Left renal cortex interstitium (tissue), 4 donors: ENCODE measurements around the gene HS3ST5. TPM values are rescaled to one million over a fixed set of nuclear protein-coding genes. Genes with fewer than 3 reads are reported as not detected.

Experiments
- DNase-seq, 4 donors: peaks; one replicate each; pipeline ENCODE4 v3.0.0-alpha.2; 2013; ENCODE audit warnings: low read depth in 4 of 4, low spot score in 2 of 4, missing footprints in 1 of 4
- polyA plus RNA-seq, 4 donors: library from polyadenylated mRNA; unstranded; fragments of 120-200 nt; gene quantifications; one replicate each; pipeline ENCODE4 v1.2.1, GENCODE V29; 2013; ENCODE audit not compliant: insufficient read length in 4 of 4

Gene HS3ST5
- polyA plus RNA-seq, 4 donors, result 0.65 to 0.95 (median 0.76) TPM

DNA sequence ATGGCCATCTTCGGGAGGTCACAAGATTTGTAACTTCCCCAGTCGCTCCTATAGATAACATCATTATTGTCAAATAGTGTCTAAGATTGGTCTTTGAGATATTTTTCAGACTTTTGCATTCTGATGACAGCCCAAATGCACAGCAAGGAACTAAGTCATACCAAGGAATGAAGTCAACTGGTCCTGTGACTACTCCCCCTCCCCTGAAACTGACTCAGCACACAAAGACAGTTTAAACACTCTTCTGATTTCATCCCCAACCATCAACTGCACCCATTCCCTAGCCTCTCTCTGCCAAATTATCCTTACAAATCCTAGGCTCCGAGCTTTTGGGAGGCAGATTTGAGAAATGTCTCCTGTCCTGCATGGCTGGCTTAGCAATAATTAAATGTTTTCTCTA, 139.4 kb downstream of the HS3ST5 start:
- no peak for DNase-seq

GRCh38 chr6:114202389-114202788, 140.4 kb downstream of the HS3ST5 start:
- no peak for DNase-seq

DNA sequence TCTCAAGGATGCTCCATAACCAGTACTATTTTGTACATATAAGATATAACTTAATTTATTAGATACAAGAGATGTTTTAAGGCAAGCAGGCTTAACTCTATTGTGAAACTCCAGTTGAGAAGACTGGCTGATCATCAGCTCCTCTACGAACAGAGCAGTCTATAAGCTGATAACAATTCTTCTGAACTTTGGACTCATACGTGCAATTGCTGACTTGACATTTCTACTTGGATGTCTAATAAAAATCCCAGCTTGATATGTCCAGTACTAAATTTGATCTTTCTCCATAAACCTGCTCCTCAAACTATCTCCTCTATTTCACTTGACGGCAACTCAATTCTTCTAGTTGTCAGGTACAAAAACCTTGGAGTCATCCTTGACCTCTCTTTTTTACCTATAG, 141.9 kb downstream of the HS3ST5 start:
- no peak for DNase-seq

GRCh38 chr6:114195631-114196403, 147.0 kb downstream of the HS3ST5 start:
- no peak for DNase-seq

DNA sequence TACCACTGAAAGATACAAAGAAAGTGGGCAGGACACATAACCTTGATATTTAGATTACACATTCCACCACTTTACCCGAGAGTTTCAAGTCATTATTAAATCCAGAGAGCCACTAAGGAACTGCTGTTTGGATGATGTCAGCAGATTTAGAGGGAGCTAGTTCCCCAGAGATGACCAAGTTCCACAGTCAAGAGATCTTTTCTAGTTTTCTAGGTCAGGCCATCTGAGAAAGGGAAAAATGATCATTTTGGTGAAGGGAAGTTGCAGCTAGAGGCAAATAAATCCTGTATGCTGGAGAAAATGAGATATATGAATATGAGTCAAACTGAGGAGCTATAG, 147.8 kb downstream of the HS3ST5 start:
- no peak for DNase-seq

DNA sequence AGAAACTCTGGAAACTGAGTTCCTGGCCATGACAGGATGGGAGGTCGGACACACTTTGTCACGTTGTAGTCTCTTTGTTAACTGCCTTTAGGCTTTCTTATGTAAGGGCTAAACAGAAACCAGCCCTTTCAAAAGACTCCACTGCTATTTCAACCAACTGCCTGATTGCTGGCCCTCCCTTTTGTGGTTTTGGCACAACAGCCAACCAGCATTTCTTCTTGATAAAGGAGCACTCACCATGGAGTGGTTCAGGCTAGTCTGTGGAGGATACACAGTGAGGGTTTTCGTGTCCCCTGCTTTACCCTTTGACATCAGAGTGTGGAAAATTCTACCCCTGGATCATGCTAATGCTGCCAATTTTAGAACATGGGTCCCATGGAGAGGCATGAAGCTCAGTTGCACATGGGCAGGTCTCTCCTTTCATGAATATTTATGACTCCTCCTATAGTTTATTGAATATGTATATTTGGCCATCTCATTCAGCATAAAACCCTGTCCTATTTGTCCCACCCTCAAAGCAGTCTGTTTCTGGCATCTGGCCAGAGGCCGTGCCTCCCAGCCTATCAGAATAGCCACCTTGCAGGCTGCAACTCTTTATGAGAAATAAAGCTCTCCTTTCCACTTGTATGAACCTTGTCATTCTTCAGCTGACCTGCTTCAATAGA, 148.3 kb downstream of the HS3ST5 start:
- DNase-seq, result no peak

DNA sequence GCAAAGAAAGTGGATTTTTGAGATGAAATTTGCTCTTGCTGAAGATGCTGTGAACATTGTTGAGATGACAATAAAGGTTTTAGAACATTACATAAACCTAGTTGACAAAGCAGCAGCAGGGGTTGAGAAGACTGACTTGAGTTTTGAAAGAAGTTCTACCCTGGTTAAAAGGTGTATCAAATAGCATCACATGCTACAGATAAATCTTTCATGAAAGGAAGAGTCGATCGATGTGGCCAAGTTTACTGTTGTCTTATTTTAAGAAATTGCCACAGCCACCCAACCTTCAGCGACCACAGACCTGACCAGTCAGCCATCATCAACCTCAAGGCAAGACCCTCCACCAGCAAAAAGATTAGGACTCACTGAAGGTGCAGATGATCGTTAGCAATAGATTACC, 155.3 kb downstream of the HS3ST5 start:
- DNase-seq, result no peak

GRCh38 chr6:114181664-114182063, 161.2 kb downstream of the HS3ST5 start:
- no peak for DNase-seq

DNA sequence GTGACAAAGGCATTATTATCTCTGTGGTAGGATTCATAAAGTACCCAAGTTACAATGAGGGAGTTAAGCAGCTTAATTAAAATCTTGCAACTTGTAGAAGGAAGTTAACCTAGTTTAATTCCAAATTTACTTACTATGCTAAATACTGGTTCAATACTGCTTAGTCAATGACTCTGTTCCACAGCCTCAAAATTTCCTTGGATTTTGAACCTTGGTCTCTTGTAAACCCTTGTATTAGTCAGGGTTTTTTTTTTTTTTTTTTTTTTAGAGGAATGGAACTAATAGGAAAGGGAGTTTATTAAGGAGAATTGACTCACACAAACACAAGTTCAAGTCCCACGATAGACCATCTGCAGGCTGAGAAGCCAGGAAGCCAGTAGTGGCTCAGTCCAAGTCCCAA, 163.4 kb downstream of the HS3ST5 start:
- no peak for DNase-seq

DNA sequence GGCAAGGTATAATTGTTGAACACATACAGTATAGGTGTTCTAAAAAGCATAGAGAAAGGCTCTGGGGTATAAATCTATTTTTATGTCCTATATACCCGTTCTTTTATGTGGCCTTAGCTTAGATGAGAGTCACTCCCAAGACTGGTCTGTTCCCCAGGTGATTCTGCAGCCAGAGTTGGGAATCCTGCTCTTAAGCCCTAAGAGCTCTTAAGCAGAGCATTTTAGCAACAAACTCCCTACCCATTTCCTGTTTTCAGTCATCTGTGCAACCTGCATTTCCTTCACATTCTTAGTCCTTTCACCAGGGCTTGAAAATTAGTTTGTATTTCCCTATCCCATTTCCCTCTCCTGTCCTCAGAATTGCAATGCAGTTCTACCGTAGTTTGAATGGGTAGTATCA, 166.1 kb downstream of the HS3ST5 start:
- DNase-seq, result no peak

GRCh38 chr6:114172576-114173260, 170.1 kb downstream of the HS3ST5 start:
- no peak for DNase-seq

- DNase-seq, result no peak
Measured at GRCh38 chr6:114171473-114171872, 171.3 kb downstream of the HS3ST5 start.

- DNase-seq, result no peak
Measured at GRCh38 chr6:114170958-114171387, 171.8 kb downstream of the HS3ST5 start.

DNA sequence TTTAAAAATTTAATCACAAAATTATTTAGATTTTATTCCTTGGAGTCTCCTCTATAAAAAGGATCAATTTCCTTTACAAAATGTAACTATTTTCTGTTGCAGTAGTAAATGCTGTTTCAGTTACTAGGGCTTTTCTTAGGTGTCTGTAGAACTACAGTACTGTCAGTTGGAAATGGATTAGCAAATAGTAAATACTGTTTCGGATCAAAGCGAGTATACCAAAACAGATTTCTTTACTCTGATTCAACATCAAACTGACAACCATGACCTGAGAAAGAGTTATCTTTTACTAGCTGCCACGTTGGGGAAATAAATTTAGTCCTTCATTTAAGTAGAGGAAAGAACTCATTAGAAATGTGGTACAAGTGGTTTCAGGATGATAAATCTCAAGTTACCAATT, 172.5 kb downstream of the HS3ST5 start:
- DNase-seq, result no peak

DNA sequence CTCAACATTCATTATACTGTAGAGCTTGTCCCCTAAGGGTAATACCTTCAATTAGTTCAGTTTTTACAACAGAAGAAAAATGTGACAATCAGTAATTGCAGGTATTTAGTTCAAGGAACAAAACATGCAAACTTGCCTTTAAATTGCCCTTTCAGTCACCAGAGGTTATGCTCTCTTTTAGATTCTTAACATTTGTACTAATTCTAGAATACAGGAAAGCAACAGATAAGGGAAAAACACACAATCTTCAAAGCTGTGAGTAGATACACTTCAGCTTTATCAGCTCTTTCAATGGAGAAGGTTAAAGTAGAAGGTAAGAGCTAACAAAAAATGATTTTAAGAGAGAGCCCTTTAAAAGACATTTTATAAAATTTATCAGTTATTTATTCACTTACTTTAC, 173.1 kb downstream of the HS3ST5 start:
- DNase-seq, result no peak

GRCh38 chr6:114167583-114168576, 174.9 kb downstream of the HS3ST5 start:
- no peak for DNase-seq

- DNase-seq, result no peak
Measured at GRCh38 chr6:114164207-114164606, 178.6 kb downstream of the HS3ST5 start.

DNA sequence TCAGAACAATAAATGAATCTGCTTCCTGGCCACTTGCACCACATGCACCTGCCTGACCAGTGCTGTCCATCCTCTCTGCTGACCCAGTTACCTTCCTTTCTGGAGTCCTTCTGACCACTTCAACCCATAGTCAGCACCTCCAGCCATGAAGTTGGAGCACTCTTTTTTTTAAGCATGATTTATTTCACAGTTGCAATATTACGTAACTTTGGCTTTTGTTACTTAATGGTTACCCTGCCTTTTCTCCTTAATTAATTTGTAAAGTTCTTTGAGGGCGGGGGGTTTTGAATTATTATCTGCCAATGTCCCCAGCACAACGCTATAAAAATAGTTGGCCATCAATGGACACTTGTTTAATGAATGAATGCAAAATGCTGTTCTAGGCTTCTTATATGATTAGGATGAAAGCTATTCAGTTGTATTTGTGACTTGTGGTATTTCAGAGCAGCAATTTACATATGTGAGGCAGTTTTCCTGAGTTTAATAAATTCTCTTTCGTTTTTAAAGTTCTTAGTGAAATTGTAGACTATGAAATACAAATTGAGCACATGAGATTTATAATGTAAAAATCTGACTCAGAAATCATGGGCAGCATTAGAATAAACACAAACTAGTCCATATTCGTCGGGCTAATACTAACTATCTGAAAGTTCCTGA, 180.0 kb downstream of the HS3ST5 start:
- no peak for DNase-seq

GRCh38 chr6:114160881-114161280, 181.9 kb downstream of the HS3ST5 start:
- DNase-seq, result no peak

DNA sequence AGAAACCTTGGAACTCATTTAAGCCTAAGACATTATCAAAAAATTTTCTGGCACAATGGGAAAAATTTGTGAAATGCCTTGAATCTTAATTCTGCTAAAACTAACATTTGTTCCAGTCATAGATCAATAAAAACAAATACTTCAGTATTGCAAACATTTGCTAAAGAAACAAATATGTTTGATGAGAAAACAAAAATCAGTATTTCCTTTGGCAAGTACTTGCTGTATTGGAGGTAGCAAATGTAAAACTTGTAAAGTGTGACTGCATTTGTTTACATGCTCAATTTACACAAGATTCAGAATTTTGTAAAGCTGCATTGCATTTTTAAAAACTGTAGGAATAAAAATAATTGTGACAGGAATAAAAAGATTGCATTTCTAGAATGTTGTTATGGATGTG, 183.1 kb downstream of the HS3ST5 start:
- DNase-seq, result no peak
